ENCODE data around the gene HS3ST5.

GRCh38 chr6:114170372-114170771, 172.5 kb downstream of the HS3ST5 start:
- no peak for TF ChIP-seq EZH2 (IDR thresholded peaks at IDR 0.05)
- TF ChIP-seq POLR2AphosphoS5 (IDR thresholded peaks at IDR 0.05; ENCODE audit: borderline replicate concordance, low read depth, low read length): no peak
